HCT116 (cell line): ENCODE results near the gene DDR1. TPM values are rescaled to one million over a fixed set of nuclear protein-coding genes. Genes with fewer than 3 reads are reported as not detected.

Experiments used
- ATAC-seq: fragments of 200-7000 bp; cut with Tn5 transposase; 2 replicates; pipeline ENCODE4 v1.9.1; 2020; ENCODE audit warnings: mild to moderate bottlenecking, moderate library complexity
- BruUV-seq: library from RNA; stranded (reverse); fragments of 400-500 nt; replicated peaks from 2 replicates; lab custom pipeline; 2021; lab: Mats Ljungman, UMichigan
- CTCF ChIA-PET: fragments of 300-600 bp; sonication (Branson Sonifier 250); formaldehyde crosslinking; loops from one replicate; lab custom pipeline; 2021; ENCODE audit warnings: antibody characterized with exemption; lab: Charles Lee
- POLR2A ChIA-PET: fragments of 300-600, 350-600 bp; sonication (Branson Sonifier 250); formaldehyde crosslinking; loops from one replicate; lab custom pipeline; 2021; ENCODE audit warnings: antibody characterized with exemption; lab: Charles Lee
- RAD21 ChIA-PET, 2 experiments: fragments of 300-600 bp; sonication (Branson Sonifier 250); formaldehyde crosslinking; loops; one replicate each; lab custom pipeline; 2023; ENCODE audit warnings: low total read pairs in 2 of 2; ENCODE audit not compliant: uncharacterized antibody in 2 of 2, unreplicated experiment in 2 of 2, low non-redundant PET in 1 of 2; lab: Charles Lee
- DNase-seq: peaks from one replicate; pipeline ENCODE4 v3.0.0-alpha.2; 2010; ENCODE audit warnings: low read depth, low spot score
- H2AFZ ChIP-seq: fragments of 200-600 bp; shearing (Covaris generic), sonication (generic); 2 replicates; pipeline ENCODE4 v1.6.1; 2017; ENCODE audit warnings: low read depth, mixed run types, mixed read lengths, antibody characterized with exemption, low read length; ENCODE audit not compliant: poor library complexity, severe bottlenecking
- H3K27ac ChIP-seq: 2 replicates; pipeline ENCODE4 v1.5.1; 2012; ENCODE audit warnings: low read depth, low read length
- H3K27me3 ChIP-seq: fragments of 200-600 bp; sonication (generic); 2 replicates; pipeline ENCODE4 v1.6.1; 2016; ENCODE audit warnings: mixed run types, low read length, mixed read lengths; ENCODE audit not compliant: insufficient read depth
- H3K36me3 ChIP-seq, 2 experiments: fragments of 200-500 bp in 1 of 2; fragments of 200-600 bp in 1 of 2; sonication (Bioruptor generic) in 1 of 2; sonication (generic) in 1 of 2; 2 replicates each; pipeline versions ENCODE4 v1.5.1 to v1.6.1; 2014 to 2016; ENCODE audit warnings: low read length in 2 of 2, inconsistent platforms in 1 of 2, mixed read lengths in 1 of 2, mixed run types in 1 of 2; ENCODE audit not compliant: insufficient read depth in 2 of 2, control insufficient read depth in 1 of 2
- H3K4me1 ChIP-seq, 2 experiments: fragments of 200-600 bp in 1 of 2; sonication (generic) in 1 of 2; 2 replicates each; pipeline versions ENCODE4 v1.5.1 to v1.6.1; 2012 to 2017; ENCODE audit warnings: low read length in 2 of 2, inconsistent platforms in 1 of 2, mild to moderate bottlenecking in 1 of 2, mixed read lengths in 1 of 2, mixed run types in 1 of 2, moderate library complexity in 1 of 2; ENCODE audit not compliant: insufficient read depth in 2 of 2, control insufficient read depth in 1 of 2
- H3K4me2 ChIP-seq: fragments of 200-600 bp; sonication (generic); 2 replicates; pipeline ENCODE4 v1.6.1; 2017; ENCODE audit warnings: mixed run types, low read length, mixed read lengths
- H3K4me3 ChIP-seq, 2 experiments: fragments of 200-600 bp in 1 of 2; sonication (generic) in 1 of 2; replicated peaks in 1 of 2; 2 replicates each; pipeline ENCODE4 v1.5.1; 2011 to 2016; ENCODE audit warnings: low read length in 2 of 2, control low read depth in 1 of 2, low read depth in 1 of 2, mild to moderate bottlenecking in 1 of 2, mixed read lengths in 1 of 2, mixed run types in 1 of 2
- H3K79me2 ChIP-seq: fragments of 200-600 bp; sonication (generic); 2 replicates; pipeline ENCODE4 v1.6.1; 2017; ENCODE audit warnings: mild to moderate bottlenecking, mixed run types, low read length, moderate library complexity, mixed read lengths; ENCODE audit not compliant: insufficient read depth
- H3K9ac ChIP-seq: fragments of 200-600 bp; sonication (generic); 2 replicates; pipeline ENCODE4 v1.6.1; 2016; ENCODE audit warnings: low read length, mixed read lengths
- H3K9me2 ChIP-seq: fragments of 200-600 bp; sonication (generic), shearing (Covaris generic); 2 replicates; pipeline ENCODE4 v1.6.1; 2017; ENCODE audit warnings: mixed run types, mild to moderate bottlenecking, moderate library complexity; ENCODE audit not compliant: insufficient read depth
- H3K9me3 ChIP-seq, 2 experiments: fragments of 200-500 bp in 1 of 2; fragments of 200-600 bp in 1 of 2; sonication (Bioruptor generic) in 1 of 2; sonication (generic) in 1 of 2; 2 replicates each; pipeline ENCODE4 v1.6.1; 2014 to 2017; ENCODE audit warnings: low read length in 2 of 2, mixed read lengths in 2 of 2, inconsistent platforms in 1 of 2, low read depth in 1 of 2, mild to moderate bottlenecking in 1 of 2, mixed run types in 1 of 2, moderate library complexity in 1 of 2; ENCODE audit not compliant: control insufficient read depth in 1 of 2, insufficient read depth in 1 of 2
- H4K20me1 ChIP-seq: fragments of 200-600 bp; sonication (generic), shearing (Covaris generic); 2 replicates; pipeline ENCODE4 v1.6.1; 2017; ENCODE audit warnings: mixed run types, mild to moderate bottlenecking, moderate library complexity; ENCODE audit not compliant: insufficient read depth
- ATF3 ChIP-seq: IDR thresholded peaks from 2 replicates; pipeline ENCODE4 v1.6.1; 2012
- CBX3 ChIP-seq: IDR thresholded peaks from 2 replicates; pipeline ENCODE4 v1.6.1; 2012; ENCODE audit warnings: low read depth
- EGR1 ChIP-seq: IDR thresholded peaks from 2 replicates; pipeline ENCODE4 v1.6.1; 2012; ENCODE audit warnings: low read depth
- ELF1 ChIP-seq: IDR thresholded peaks from 2 replicates; pipeline ENCODE4 v1.6.1; 2012; ENCODE audit warnings: low read depth, borderline replicate concordance
- EZH2 ChIP-seq: fragments of 200-600 bp; sonication (generic); IDR thresholded peaks from 2 replicates; pipeline ENCODE4 v1.6.1; 2017; ENCODE audit warnings: antibody characterized with exemption, mixed run types
- JUND ChIP-seq: IDR thresholded peaks from 2 replicates; pipeline ENCODE4 v1.6.1; 2012
- MAX ChIP-seq: IDR thresholded peaks from 2 replicates; pipeline ENCODE4 v1.6.1; 2012
- POLR2AphosphoS5 ChIP-seq: IDR thresholded peaks from 2 replicates; pipeline ENCODE4 v1.6.1; 2011; ENCODE audit warnings: mild to moderate bottlenecking, low read depth, low read length, moderate library complexity
- RAD21 ChIP-seq: IDR thresholded peaks from 2 replicates; pipeline ENCODE4 v1.6.1; 2012; ENCODE audit warnings: low read depth, mild to moderate bottlenecking
- REST ChIP-seq: IDR thresholded peaks from 2 replicates; pipeline ENCODE4 v1.6.1; 2012; ENCODE audit warnings: low read depth
- SIN3A ChIP-seq: IDR thresholded peaks from 2 replicates; pipeline ENCODE4 v1.6.1; 2012; ENCODE audit warnings: low read depth
- YY1 ChIP-seq: IDR thresholded peaks from 2 replicates; pipeline ENCODE4 v1.6.1; 2011; ENCODE audit warnings: low read length, low read depth, moderate library complexity, mild to moderate bottlenecking; ENCODE audit not compliant: insufficient replicate concordance; ENCODE audit errors: extremely low read depth
- ZNF274 ChIP-seq: fragments of 200-500 bp; sonication (Bioruptor generic); IDR thresholded peaks from 2 replicates; pipeline ENCODE4 v1.6.1; 2014; ENCODE audit warnings: mild to moderate bottlenecking, low read depth, low read length, inconsistent platforms
- intact Hi-C: fragments of 100-400 bp; cut with micrococcal nuclease; formaldehyde crosslinking; loops from 2 replicates; pipeline ENCODE4 v1.10.0; 2022
- total RNA-seq: library from RNA; stranded (reverse); gene quantifications from one replicate; pipeline ENCODE4 v1.2.1, GENCODE V29; 2021; ENCODE audit not compliant: unreplicated experiment

The DDR1 gene
- total RNA-seq, 1 experiment from 2014 or later: 211 TPM

- ChIA-PET POLR2A (interaction anchor here (1.4 kb wide), 1 partner anchor 64 kb away, joined by 3 read pairs; no protein-coding TSS in a partner anchor), CTCF (no interaction called here), RAD21 (no interaction called here)
- H3K9me3 ChIP-seq: peaks cover 0 to 3% of the 10 kb centered on the region in 2 experiments; a peak in 1 of 4 replicates
- peaks cover 36 to 50% of the 10 kb centered on the region in 2 experiments for H3K4me1 ChIP-seq
- no peak for ATAC-seq
- no peaks in the 10 kb centered on the region for H4K20me1 ChIP-seq
- intact Hi-C loops: no loop called here
- H3K4me2 ChIP-seq: no peak overlapping the region
- no peaks in the 10 kb centered on the region for H3K79me2 ChIP-seq
- TF ChIP-seq SIN3A (no peak), YY1 (no peak), EGR1 (no peak), REST (no peak), ATF3 (no peak), CBX3 (no peak), MAX (no peak), ZNF274 (no peak), RAD21 (no peak), JUND (no peak), EZH2 (no peak), ELF1 (no peak), POLR2AphosphoS5 (no peak)
- no peak overlapping the region for H2AFZ ChIP-seq
- H3K4me3 ChIP-seq: no peak overlapping the region
- no peak for DNase-seq
- no peak overlapping the region for H3K27ac ChIP-seq
- H3K9ac ChIP-seq: no peak overlapping the region
- H3K36me3 ChIP-seq: no peaks in the 10 kb centered on the region
- no peaks in the 10 kb centered on the region for H3K9me2 ChIP-seq
- no peaks in the 10 kb centered on the region for H3K27me3 ChIP-seq
- BruUV-seq: no TSS peak
Measured at GRCh38 chr6:30845183-30845582, 39.1 kb upstream of the DDR1 start.
